Posterior cingulate gyrus (tissue), 11 donors: ENCODE results near the gene TSPAN10.
"Not testable (repeated sequence)": the region's sequence is repeated elsewhere in the genome, so short reads cannot be mapped to it uniquely, and the experiment has no call there.

Experiments used
- DNase-seq, 10 donors: peaks; one replicate each; pipeline versions ENCODE4 v3.0.0 to v3.0.0-alpha.2; 2020 to 2021; ENCODE audit warnings: mixed read lengths in 3 of 10
- intact Hi-C: fragments of 100-400 bp; cut with DNase I; formaldehyde crosslinking; loops from one replicate; pipeline ENCODE4 v1.15.1; 2023

TSPAN10 gene

GRCh38 chr17:81656835-81657234 is 19.8 kb downstream of the TSPAN10 start:
- intact Hi-C loops = no loop called here
- no peak for DNase-seq

- no peak for DNase-seq
- intact Hi-C loops = no loop called here
Observed at GRCh38 chr17:81659038-81659437, 22.0 kb downstream of the TSPAN10 start.

- intact Hi-C loops = no loop called here
- no peak for DNase-seq
Observed at GRCh38 chr17:81660441-81660840, 23.4 kb downstream of the TSPAN10 start.

- intact Hi-C loops = no loop called here
- no peak for DNase-seq
Observed at GRCh38 chr17:81662002-81662401, 25.0 kb downstream of the TSPAN10 start.

- DNase-seq = no peak
- intact Hi-C loops = no loop called here
Observed at GRCh38 chr17:81664051-81664470, 27.1 kb downstream of the TSPAN10 start.

GRCh38 chr17:81665205-81666091 is 28.5 kb downstream of the TSPAN10 start:
- intact Hi-C loops = loop anchor here (2.0 kb wide), 1 partner anchor 29 kb away; the partner anchor contains the start of genes NPLOC4 and TSPAN10
- peak in 8 of 10 donors; percentile 28 to 93 (median 60) for DNase-seq

- intact Hi-C loops = loop anchor here (2.0 kb wide), 1 partner anchor 29 kb away; the partner anchor contains the start of genes NPLOC4 and TSPAN10
- no peak for DNase-seq
Observed at GRCh38 chr17:81666092-81666341, 29.0 kb downstream of the TSPAN10 start.

- intact Hi-C loops = loop anchor here (2.0 kb wide), 1 partner anchor 30 kb away; the partner anchor contains the start of genes NPLOC4 and TSPAN10
- DNase-seq = peak; percentile 94 to 99 (median 98)
Observed at GRCh38 chr17:81666342-81667191, 29.6 kb downstream of the TSPAN10 start, which contains the start of the genes CCDC137 and OXLD1. TSS of gene CCDC137 (plus strand) at chr17:81666737. CDS start at chr17:81666767, 30 bp downstream. TSS of gene OXLD1 (minus strand) at chr17:81666605. CDS start at chr17:81666577, 28 bp downstream.

- intact Hi-C loops = loop anchor here (2.0 kb wide), 1 partner anchor 31 kb away; the partner anchor contains the start of genes NPLOC4 and TSPAN10
- no peak for DNase-seq
Observed at GRCh38 chr17:81667754-81668153, 30.8 kb downstream of the TSPAN10 start.

- intact Hi-C loops = no loop called here
Observed at GRCh38 chr17:81672504-81672903, 35.5 kb downstream of the TSPAN10 start.

GRCh38 chr17:81672954-81673353 is 36.0 kb downstream of the TSPAN10 start:
- no peak for DNase-seq
- intact Hi-C loops = no loop called here

More at GRCh38 chr17:81672504-81672903, 35.5 kb downstream of the TSPAN10 start:
- no peak for DNase-seq

GRCh38 chr17:81673561-81674258 is 36.7 kb downstream of the TSPAN10 start:
- no peak for DNase-seq

GRCh38 chr17:81675515-81676221 is 38.7 kb downstream of the TSPAN10 start:
- intact Hi-C loops = not testable (repeated sequence)
- DNase-seq = peak in 8 of 10 donors; percentile 35 to 92 (median 48)

More at GRCh38 chr17:81673561-81674258, 36.7 kb downstream of the TSPAN10 start:
- intact Hi-C loops = no loop called here

- no peak for DNase-seq
- intact Hi-C loops = no loop called here
Observed at GRCh38 chr17:81676906-81677305, 39.9 kb downstream of the TSPAN10 start.

GRCh38 chr17:81680150-81680549 is 43.2 kb downstream of the TSPAN10 start:
- DNase-seq = no peak
- intact Hi-C loops = loop anchor here (5.0 kb wide), 1 partner anchor 43 kb away; the partner anchor contains the start of genes NPLOC4 and TSPAN10

GRCh38 chr17:81681672-81682071 is 44.7 kb downstream of the TSPAN10 start:
- intact Hi-C loops = loop anchor here (5.0 kb wide), 1 partner anchor 44 kb away; the partner anchor contains the start of genes NPLOC4 and TSPAN10
- no peak for DNase-seq

GRCh38 chr17:81682565-81683207 is 45.7 kb downstream of the TSPAN10 start:
- intact Hi-C loops = loop anchor here (5.0 kb wide), 1 partner anchor 45 kb away; the partner anchor contains the start of genes NPLOC4 and TSPAN10
- DNase-seq = no peak

- intact Hi-C loops = loop anchor here (5.0 kb wide), 1 partner anchor 46 kb away; the partner anchor contains the start of genes NPLOC4 and TSPAN10
- DNase-seq = peak in 1 of 10 donors; percentile 30
Observed at GRCh38 chr17:81683208-81683583, 46.2 kb downstream of the TSPAN10 start.
